ENCODE results near the gene RER1.

Gene RER1

GRCh38 chr1:2408456-2408855 is 16.8 kb downstream of the RER1 start:
- DNase-seq: no peak

GRCh38 chr1:2408859-2409276 is 17.2 kb downstream of the RER1 start:
- DNase-seq: no peak

DNA sequence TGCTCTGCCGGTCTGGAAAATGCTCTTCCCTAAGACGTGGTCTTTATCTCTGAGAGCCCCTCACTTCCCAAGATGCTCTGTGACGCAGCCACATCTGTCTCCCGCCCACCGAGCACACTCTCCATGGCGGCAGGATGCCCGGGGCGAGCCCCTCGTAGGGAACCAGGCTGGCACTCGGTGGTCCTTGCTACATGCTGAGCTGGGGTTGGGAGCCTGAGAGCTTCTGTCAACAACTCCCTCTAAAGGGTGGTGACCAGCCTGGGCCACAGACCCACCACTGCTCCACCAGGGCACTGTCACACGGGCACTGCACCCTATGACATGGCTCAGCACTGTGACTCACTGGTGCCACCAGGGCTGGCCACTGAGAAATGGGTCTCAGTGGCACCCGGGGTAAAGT is 18.1 kb downstream of the RER1 start:
- no peak for DNase-seq

DNA sequence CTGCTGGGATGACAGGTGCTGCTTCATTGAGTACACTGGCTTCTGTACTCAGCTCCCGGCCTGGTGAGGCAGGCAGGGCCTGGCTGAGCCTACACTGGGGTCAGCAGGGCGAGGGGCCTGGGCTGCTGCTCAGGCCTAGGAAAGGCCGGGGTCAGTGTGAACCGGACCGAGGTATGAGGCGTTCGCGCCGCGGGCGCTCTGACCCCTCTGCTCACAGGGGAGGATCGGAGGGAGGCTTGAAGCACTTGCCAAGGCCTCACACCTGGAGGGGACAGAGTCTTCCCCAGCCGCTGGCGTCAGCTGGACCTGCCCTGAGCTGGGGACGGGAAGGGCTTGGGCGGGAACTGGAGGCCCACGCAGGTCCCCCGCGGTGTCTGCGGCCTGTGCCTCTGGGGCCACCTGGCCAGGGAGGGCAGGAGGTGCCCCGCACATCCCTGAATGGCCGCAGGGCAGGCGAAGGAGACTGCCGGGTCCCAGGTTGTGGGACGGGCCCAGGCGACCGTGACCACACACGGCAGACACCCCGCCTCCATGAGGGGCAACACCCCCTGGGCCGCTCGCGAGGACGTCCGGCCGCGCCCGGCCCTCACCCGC is 20.3 kb downstream of the RER1 start:
- DNase-seq: no peak

GRCh38 chr1:2412395-2412772 is 20.7 kb downstream of the RER1 start, which contains the start of gene PEX10:
Gene PEX10, minus strand, starts transcription at chr1:2412564. Its CDS starts 62 bp downstream, at chr1:2412502.
- peak; percentile 97 for DNase-seq

- DNase-seq: no peak
Measured at GRCh38 chr1:2412773-2413494, 21.3 kb downstream of the RER1 start.

DNA sequence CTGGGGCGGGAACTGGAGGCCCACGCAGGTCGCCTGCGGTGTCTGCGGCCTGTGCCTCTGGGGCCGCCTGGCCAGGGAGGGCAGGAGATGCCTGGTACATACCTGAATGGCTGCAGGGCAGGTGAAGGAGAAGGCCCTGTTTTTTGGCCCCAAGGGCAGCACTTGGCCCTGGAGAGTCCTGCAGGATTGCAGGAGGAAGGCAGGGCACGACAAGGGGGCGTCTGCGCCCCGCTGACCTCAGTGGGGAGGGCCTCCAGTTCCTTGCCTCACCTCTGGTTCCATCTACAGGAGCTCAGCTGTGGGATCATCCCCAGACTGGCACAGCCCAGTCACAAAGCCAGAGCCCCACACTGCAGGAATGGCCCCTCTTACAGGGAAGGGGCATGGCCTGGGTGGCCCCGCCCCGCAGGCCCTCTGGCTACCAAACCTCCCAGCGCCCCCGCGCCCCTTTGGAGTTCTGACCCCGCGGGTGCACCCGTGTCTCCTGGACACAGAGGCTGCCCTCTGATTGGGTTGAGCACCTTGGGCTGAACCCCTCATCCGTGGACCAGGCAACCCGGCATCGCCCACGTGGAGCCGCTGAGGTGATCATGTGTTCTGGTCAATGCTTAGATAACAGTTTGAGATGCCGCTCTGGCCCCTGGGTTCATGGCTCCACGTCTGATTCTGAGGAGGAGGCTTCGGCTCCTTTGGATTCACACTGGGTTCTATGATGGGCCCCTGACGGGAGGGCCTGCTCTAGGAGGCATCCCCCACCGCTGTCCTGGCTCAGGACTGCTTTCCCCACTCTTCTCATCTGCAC is 22.1 kb downstream of the RER1 start:
- DNase-seq: no peak

DNA sequence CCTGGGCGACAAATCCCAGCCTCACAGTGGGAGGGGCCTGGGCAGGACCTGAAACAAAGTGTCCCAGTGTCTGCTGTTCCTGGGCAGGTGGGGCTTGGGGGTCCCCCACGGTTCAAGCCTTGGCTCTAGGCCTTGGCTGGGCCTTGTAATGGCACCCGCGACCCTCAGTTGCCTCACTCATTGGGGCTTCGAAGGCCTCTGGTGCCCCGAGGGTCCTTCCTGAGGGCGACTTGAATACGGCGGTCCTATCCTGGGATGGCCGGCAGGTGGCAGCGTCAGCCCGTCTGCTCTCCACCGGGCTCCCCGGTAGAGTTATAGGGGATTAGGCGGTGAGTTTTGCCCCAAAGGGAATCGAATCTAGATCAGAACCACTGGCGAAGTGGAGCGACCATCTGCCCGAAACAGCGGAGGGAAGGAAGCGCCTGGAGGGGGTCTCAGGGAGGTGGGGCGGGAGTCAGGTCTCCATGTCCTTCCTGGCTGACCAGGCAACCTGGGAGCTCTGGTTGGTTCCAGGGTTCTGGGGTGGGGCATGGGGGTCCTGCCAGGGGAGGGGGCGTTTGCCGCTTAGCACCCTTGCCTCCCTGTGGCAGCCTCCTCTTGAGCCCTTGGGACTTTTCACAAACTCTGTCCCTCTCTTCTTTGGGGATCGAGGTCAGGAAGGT is 22.8 kb downstream of the RER1 start:
- DNase-seq: peak; percentile 51

- no peak for DNase-seq
Measured at GRCh38 chr1:2415337-2415736, 23.7 kb downstream of the RER1 start.

DNA sequence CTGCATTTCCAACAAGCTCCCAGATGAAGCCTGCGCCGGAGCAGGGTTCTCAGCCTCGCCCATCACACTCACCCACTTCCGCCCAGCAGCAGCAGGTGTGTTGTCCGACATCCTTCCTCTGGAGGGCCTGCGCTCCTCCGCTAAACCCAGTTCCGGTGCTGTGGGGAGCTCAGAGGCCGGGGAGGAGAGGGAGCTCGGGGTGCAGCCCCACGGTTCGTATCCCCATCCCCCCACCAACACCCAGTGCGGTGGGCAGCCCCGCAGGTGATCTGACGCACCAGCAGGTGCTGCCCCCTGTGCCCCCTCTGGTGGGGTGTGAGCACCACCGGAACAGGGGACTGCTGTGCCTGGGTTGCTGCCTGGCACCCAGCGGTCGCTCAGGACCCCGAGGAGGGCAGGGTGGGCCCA is 24.2 kb downstream of the RER1 start:
- DNase-seq: no peak

DNA sequence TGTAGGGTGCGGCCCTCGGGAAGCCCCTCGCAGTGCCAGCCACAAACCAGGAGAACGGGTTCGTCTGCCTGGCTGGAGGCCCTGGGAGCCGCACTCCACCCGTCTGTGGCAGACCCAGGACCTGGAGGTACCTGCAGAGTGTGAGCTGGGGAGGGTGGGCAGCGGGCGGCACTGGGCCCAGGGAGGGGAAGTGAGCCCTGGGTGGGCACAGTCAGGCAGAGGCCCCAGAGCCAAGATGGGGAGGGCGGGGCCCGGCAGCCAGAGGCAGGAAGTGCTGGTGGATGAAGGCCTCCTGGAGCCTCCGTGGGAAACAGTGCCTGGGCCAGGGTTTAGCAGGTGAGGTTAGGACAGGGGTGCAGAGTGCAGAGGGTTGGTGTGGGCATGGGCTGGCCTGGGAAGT is 24.8 kb downstream of the RER1 start:
- DNase-seq: no peak

DNA sequence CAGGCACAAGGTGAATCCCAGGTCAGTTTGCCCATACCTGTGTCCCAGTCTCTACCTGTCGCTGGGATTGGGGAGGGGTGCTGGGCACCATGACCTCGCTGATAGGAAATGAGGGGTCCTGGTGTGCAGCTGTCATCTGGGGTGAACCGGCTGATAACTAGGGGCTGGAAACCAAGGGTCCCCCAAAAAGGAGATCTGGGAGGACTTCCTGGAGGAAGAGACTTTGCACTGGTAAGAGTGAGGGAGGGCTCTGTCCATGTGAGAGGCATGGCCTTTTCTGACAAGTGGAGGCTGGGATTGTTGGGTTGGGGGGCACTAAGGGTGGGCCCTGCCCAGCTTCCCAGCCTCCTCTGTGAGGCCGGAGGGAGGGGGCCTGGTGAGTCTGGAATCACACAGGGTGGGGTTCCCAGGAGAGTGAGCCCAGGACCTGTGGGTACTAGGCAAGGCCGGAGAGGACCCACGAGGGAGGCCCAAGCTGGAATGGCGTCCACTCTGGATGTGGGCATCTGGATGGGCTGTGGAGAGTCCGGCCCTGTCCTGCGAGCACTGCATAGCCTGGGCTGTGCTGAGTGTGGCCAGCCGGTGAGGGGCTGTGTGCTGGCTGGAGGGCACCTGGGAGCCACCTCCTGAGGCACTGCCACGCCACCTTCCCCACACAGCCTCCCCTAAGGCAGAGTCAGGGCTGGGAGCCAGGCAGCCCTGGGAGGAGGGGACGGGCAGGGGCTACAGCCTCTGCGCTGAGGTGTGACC is 25.6 kb downstream of the RER1 start:
- no peak for DNase-seq

DNA sequence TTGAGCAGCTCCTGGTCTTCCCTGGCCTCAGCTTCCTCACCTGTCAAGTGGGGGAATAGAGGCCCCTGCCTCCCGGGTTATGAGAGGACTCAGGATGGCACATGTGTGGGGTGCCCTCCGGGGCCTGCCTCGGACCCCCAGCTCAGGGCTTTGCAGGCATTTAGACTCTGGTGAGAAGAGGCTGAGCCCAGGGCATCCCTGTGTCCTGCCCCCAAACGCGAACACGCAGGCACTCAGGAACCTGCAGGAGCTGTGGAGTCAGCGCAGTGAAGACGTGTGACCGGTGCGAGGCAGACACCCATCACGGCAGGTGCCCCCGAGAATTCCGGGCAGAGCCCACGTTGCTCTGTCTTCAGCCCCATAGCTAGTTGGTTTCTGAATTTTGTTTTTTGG is 26.2 kb downstream of the RER1 start:
- DNase-seq: no peak

- DNase-seq: no peak
Measured at GRCh38 chr1:2418791-2419320, 27.2 kb downstream of the RER1 start.

DNA sequence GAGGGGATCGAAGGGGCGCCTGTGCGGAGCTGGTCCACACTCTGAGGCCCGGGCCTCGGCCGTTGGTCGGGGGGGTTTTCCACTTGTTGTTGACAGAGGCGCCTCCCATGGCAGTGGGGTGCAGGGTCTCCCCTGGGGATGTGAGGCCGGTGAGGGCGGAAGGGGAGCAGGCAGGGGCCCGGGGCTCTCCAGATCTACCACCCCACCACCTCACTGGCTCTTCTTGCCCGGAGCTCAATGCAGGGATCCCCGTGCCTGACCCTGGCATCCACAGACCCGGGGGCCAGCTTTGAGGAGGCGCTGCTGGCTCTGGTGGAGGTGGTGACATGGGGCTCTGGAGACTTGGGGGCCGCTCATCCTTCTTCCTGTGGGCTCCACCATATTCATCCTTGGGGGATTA is 27.8 kb downstream of the RER1 start:
- DNase-seq: no peak

GRCh38 chr1:2422523-2422922 is 30.9 kb downstream of the RER1 start:
- no peak for DNase-seq

GRCh38 chr1:2425892-2426291 is 34.3 kb downstream of the RER1 start:
- no peak for DNase-seq

DNA sequence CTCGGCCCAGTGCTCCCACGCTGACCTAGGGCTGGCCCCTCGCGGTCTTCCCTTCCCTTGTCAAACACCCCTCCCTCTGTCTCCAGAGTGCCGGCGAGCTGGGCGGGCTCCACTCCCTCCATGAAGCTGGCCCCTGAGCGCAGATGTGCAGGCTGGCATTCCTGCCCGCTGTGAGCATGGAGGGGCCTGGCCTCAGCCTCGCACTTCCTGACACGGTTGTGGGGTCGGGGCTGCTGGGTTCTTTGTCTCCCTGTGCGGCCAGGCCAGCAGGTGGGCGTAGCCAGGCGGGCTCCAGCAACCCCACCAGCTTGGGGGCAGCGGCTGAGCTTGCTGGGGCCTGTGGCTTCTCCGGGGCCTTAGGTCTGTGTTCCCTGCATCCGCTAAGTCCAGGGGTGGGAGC is 34.9 kb downstream of the RER1 start:
- no peak for DNase-seq

- DNase-seq: no peak
Measured at GRCh38 chr1:2427051-2427450, 35.4 kb downstream of the RER1 start.

DNA sequence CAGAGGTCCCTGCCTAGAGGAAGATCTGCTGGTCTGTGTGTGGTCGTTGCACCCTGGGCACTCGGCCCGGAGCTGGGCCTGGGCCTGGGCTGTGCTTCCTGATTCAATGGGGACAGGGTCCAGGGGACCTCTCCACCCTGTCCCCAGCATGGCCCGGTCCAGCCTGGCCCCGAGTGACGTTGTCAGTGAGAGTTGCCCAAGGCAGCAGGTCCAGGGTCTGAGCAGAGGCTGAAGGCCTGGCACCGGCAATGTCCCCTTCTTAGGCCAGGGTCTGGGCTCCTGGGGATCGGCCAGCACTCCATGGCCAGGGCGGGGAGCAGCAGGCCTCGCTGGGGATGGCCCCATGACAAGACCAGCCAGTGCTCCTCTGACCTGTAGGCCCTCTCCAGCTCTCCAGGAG is 36.3 kb downstream of the RER1 start:
- DNase-seq: no peak

GRCh38 chr1:2428490-2428889 is 36.8 kb downstream of the RER1 start:
- DNase-seq: no peak
